Measurements from ENCODE around the gene PNPLA6. TPM values are rescaled to one million over a fixed set of nuclear protein-coding genes. Genes with fewer than 3 reads are reported as not detected.
A peak's percentile ranks its signal among the peaks of the same experiment; 100 is the strongest.

Gene PNPLA6
- total and polyA plus RNA-seq, 9 of the 15 experiments (the other 6 are each of a cell fraction or from before 2014, with no cell fraction given): 0.07 to 30.2 (median 8.3) TPM

DNA sequence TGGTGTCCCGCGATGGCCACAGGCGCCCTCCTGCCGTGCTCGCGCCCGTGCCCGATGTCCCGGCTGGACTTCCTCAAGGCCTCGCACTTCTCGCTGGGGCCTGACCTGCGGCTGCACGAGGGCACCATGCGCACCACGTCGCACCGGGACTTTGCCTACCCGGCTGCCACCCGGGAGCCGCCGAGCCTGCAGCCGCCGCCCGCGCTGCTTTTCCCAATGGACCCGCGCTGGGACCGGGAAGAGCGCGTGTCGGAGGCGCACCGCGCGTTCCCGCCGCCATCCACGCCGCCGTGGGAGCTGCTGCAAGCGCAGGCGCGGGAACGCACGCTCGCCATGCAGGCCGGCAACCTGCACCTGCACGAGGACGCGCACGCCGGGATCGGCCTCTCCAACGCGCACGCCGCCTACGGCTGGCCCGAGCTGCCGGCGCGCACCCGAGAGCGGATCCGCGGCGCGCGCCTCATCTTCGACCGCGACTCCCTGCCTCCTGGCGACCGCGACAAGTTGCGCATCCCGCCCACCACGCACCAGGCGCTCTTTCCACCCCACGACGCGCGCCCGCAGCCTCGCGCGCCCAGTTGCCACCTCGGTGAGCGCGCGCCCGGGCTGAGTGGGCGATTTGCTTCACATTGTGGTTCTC, 34.6 kb upstream of the PNPLA6 start (continued):
- TF ChIP-seq ZNF197 (CRISPR knock-in tag; IDR thresholded peaks at IDR 0.05; ENCODE audit: low read depth) (no peak), E2F1 (CRISPR knock-in tag; IDR thresholded peaks at IDR 0.05) (no peak), TAL1 (IDR thresholded peaks at IDR 0.05) (no peak), RBBP5 (IDR thresholded peaks at IDR 0.05; ENCODE audit: borderline replicate concordance, insufficient read depth, low read length, poor library complexity, severe bottlenecking) (peak; percentile 32), ID3 (CRISPR knock-in tag; IDR thresholded peaks at IDR 0.05) (no peak), ID3 (tag; IDR thresholded peaks at IDR 0.05) (peak; percentile 46; the same call in 1 of the 2 replicates), MAFF (IDR thresholded peaks at IDR 0.05; ENCODE audit: low read length) (no peak), MBD1 (CRISPR knock-in tag; IDR thresholded peaks at IDR 0.05) (0 out of 2 replicates have a peak, but pooled peaks have one; percentile 23), TAF7 (tag; IDR thresholded peaks at IDR 0.05) (no peak), ILF3 (IDR thresholded peaks at IDR 0.05; ENCODE audit: borderline replicate concordance) (no peak), ZNF384 (IDR thresholded peaks at IDR 0.05; ENCODE audit: low read depth, low read length) (no peak), SREBF2 (CRISPR knock-in tag; IDR thresholded peaks at IDR 0.05) (no peak), SIN3A (IDR thresholded peaks at IDR 0.05; ENCODE audit: borderline replicate concordance in 2 of 2, control insufficient read depth in 1 of 2, low read depth in 2 of 2, low read length in 2 of 2) (no peak), EGR1 (conservative IDR thresholded peaks at IDR 0.05) (peak; percentile 42), PHTF2 (CRISPR knock-in tag; IDR thresholded peaks at IDR 0.05) (no peak)
- TF ChIP-seq, protein P1, sequence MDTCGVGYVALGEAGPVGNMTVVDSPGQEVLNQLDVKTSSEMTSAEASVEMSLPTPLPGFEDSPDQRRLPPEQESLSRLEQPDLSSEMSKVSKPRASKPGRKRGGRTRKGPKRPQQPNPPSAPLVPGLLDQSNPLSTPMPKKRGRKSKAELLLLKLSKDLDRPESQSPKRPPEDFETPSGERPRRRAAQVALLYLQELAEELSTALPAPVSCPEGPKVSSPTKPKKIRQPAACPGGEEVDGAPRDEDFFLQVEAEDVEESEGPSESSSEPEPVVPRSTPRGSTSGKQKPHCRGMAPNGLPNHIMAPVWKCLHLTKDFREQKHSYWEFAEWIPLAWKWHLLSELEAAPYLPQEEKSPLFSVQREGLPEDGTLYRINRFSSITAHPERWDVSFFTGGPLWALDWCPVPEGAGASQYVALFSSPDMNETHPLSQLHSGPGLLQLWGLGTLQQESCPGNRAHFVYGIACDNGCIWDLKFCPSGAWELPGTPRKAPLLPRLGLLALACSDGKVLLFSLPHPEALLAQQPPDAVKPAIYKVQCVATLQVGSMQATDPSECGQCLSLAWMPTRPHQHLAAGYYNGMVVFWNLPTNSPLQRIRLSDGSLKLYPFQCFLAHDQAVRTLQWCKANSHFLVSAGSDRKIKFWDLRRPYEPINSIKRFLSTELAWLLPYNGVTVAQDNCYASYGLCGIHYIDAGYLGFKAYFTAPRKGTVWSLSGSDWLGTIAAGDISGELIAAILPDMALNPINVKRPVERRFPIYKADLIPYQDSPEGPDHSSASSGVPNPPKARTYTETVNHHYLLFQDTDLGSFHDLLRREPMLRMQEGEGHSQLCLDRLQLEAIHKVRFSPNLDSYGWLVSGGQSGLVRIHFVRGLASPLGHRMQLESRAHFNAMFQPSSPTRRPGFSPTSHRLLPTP (IDR thresholded peaks at IDR 0.05; ENCODE audit: borderline replicate concordance, extremely low read depth, insufficient read length): no peak
- TF ChIP-seq, protein P2, sequence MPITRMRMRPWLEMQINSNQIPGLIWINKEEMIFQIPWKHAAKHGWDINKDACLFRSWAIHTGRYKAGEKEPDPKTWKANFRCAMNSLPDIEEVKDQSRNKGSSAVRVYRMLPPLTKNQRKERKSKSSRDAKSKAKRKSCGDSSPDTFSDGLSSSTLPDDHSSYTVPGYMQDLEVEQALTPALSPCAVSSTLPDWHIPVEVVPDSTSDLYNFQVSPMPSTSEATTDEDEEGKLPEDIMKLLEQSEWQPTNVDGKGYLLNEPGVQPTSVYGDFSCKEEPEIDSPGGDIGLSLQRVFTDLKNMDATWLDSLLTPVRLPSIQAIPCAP (CRISPR knock-in tag; IDR thresholded peaks at IDR 0.05; ENCODE audit: borderline replicate concordance): no peak
- TF ChIP-seq, protein P3, sequence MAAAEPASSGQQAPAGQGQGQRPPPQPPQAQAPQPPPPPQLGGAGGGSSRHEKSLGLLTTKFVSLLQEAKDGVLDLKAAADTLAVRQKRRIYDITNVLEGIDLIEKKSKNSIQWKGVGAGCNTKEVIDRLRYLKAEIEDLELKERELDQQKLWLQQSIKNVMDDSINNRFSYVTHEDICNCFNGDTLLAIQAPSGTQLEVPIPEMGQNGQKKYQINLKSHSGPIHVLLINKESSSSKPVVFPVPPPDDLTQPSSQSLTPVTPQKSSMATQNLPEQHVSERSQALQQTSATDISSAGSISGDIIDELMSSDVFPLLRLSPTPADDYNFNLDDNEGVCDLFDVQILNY (CRISPR knock-in tag; IDR thresholded peaks at IDR 0.05): no peak
